Left lung (tissue), 10 donors: ENCODE results near the gene GPR152. TPM values are rescaled to one million over a fixed set of nuclear protein-coding genes. Genes with fewer than 3 reads are reported as not detected.
A peak's percentile ranks its signal among the peaks of the same experiment; 100 is the strongest.

Source experiments
- ATAC-seq: fragments of 200-7000 bp; cut with Tn5 transposase; one replicate; pipeline ENCODE4 v1.9.1; 2020; ENCODE audit warnings: moderate library complexity
- DNase-seq, 4 donors: peaks; one replicate each; pipeline ENCODE4 v3.0.0-alpha.2; 2013 to 2020
- H3K27ac ChIP-seq, 2 donors: fragments of 200-600 bp; sonication (generic) in 1 of 2; one replicate each; pipeline versions ENCODE4 v1.5.0 to v1.8.0; 2020 to 2021
- H3K27me3 ChIP-seq, 2 donors: fragments of 200-600 bp; sonication (generic) in 1 of 2; one replicate each; pipeline versions ENCODE4 v1.5.0 to v1.8.0; 2020 to 2021
- H3K36me3 ChIP-seq, 2 donors: fragments of 200-600 bp; sonication (generic) in 1 of 2; one replicate each; pipeline versions ENCODE4 v1.5.0 to v1.8.0; 2020 to 2021
- H3K4me1 ChIP-seq, 2 donors: fragments of 200-600 bp; one replicate each; pipeline ENCODE4 v1.8.0; 2021
- H3K4me3 ChIP-seq, 2 donors: fragments of 200-600 bp; sonication (generic) in 1 of 2; one replicate each; pipeline versions ENCODE4 v1.5.0 to v1.8.0; 2020 to 2021; ENCODE audit warnings: mild to moderate bottlenecking in 1 of 2
- H3K9me3 ChIP-seq, 2 donors: fragments of 200-600 bp; sonication (generic) in 1 of 2; one replicate each; pipeline versions ENCODE4 v1.5.0 to v1.8.0; 2020 to 2021
- intact Hi-C, 2 donors: fragments of 100-400 bp; cut with DNase I; formaldehyde crosslinking; loops; one replicate each; pipeline versions ENCODE4 v1.11.2 to v1.14.2; 2022
- polyA plus RNA-seq, 6 donors: library from polyadenylated mRNA; unstranded; fragments of 120-200 nt; gene quantifications; one replicate each; pipeline ENCODE4 v1.2.1, GENCODE V29; 2013; ENCODE audit not compliant: insufficient read length in 6 of 6
- total RNA-seq, 2 donors: library from RNA; stranded (reverse); fragmentation: NEBNext Ultra II Directional; extraction: Animal tissue kit (Norgen Biotek cat#: 25700); gene quantifications; one replicate each; pipeline ENCODE4 v1.2.1, GENCODE V29; 2021
- TF ChIP-seq, protein P1 (sequence below), 2 donors: fragments of 200-600 bp; sonication (generic) in 1 of 2; IDR thresholded peaks; one replicate each; pipeline versions ENCODE4 v1.5.0 to v1.8.0; 2021; ENCODE audit warnings: antibody characterized with exemption in 2 of 2
- donor health status: DM: no; HTN: yes; CAD: no.
- donor health status: DM: no; HTN: no; CAD: no.

The GPR152 gene
- total and polyA plus RNA-seq, 8 donors: not detected

DNA sequence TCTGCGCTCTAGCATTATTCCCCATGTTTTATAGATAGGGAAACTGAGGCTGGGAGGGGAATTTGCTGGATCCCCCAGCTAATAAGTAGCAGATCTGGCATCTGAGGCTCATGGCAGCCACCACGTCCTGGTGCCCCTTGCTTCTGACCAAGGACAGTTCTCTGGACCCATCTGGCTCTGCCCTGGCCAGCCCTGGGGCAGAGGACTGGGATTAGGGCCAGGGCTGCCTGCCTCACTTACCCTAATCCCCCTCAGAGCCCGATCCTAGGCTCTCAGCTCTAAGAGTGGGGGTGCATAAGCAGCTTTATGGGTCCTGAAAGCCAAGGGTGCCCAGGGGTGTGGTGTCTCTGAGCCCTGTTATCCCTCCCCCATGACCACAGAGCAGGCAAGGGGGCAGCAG lies 2.5 kb upstream of the GPR152 start, which contains the start of gene CABP4:
TSS of gene CABP4 (plus strand) at position 301 of the 400 bp plus-strand sequence. CDS start at position 371, 70 bp downstream.
- TF ChIP-seq, protein P1, sequence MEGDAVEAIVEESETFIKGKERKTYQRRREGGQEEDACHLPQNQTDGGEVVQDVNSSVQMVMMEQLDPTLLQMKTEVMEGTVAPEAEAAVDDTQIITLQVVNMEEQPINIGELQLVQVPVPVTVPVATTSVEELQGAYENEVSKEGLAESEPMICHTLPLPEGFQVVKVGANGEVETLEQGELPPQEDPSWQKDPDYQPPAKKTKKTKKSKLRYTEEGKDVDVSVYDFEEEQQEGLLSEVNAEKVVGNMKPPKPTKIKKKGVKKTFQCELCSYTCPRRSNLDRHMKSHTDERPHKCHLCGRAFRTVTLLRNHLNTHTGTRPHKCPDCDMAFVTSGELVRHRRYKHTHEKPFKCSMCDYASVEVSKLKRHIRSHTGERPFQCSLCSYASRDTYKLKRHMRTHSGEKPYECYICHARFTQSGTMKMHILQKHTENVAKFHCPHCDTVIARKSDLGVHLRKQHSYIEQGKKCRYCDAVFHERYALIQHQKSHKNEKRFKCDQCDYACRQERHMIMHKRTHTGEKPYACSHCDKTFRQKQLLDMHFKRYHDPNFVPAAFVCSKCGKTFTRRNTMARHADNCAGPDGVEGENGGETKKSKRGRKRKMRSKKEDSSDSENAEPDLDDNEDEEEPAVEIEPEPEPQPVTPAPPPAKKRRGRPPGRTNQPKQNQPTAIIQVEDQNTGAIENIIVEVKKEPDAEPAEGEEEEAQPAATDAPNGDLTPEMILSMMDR (IDR thresholded peaks at IDR 0.05): no peak
- peaks cover 0 to 5% of the 10 kb centered on the region in 2 donors for H3K4me1 ChIP-seq
- H3K4me3 ChIP-seq: no peak within 1 kb of the TSS
- ATAC-seq (no peak), DNase-seq (no peak)
- no peak within 1 kb of the TSS for H3K27ac ChIP-seq
- no peaks in the 10 kb centered on the region for H3K36me3 ChIP-seq
- no peaks in the 10 kb centered on the region for H3K27me3 ChIP-seq
- no peaks in the 10 kb centered on the region for H3K9me3 ChIP-seq
- intact Hi-C loops: no loop called here

DNA sequence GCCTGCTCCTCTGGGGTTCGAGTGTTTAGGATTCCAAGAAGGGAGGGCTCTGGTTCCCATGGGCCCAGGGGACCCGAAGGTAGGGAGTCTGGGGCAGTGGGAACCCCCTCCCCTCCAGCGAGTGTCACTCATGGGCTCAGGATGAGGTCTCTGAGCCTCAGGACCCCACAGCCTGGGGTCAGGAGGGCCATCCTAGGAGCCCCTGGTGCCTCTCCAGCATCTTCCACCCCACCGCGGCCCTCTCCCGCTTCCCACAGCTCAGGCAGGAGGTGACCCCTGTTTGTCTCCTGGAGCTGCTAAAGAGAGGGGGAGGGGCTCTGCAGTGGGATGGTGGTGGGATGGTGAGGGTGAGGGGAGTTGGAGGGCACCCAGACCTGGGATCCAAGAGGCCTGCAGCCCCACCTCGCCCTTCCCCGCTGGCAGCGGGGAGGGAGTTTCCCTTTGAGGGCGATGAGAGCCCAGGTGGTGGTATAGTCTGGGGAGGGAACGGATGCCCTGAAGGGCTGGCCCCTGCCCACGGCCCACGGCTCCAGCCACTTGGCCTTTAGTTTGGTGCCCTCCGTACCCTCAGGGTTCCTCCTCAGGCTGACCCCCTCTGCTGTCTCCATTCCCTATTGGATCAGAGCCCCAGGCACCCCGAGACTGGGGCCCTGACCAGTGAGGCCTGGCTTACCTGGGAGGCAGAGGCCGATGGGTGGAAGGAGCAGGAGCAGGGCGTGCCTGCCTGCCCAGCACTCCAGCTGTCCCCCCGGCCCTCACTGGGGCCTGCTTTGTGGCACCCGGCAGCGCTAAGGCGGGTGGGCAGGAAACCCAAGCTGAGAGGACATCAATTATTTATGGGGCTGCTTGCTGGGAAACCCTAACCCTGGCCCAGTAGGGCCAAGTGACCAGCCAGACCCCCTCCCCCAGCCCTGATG lies 1.5 kb upstream of the GPR152 start:
- no peak for DNase-seq
- Histone ChIP-seq H3K9me3 (no peaks in the 10 kb centered on the region), H3K4me1 (peaks cover 0 to 13% of the 10 kb centered on the region in 2 donors), H3K4me3 (no peak overlapping the region), H3K27ac (no peak overlapping the region), H3K27me3 (no peaks in the 10 kb centered on the region), H3K36me3 (no peaks in the 10 kb centered on the region)
- no peak for ATAC-seq
- TF ChIP-seq, protein P1 (IDR thresholded peaks at IDR 0.05): no peak
- intact Hi-C loops: no loop called here

DNA sequence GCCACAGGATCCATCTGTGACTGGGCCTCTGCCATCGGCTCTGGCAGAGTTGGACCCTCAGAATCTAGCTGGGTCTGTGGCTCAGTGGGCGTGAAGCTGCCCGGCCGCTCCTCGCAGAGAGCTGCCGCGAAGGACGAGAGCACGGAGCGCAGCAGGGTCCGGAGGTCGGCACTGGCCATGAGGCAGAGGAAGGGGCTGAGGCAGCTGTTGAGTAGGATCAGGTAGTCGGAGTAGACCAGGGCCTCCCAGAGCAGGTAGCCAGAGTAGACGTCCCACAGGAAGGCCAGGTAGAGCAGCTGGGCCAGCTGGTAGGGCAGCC lies 912 bp downstream of the GPR152 start:
- no peak for ATAC-seq
- Histone ChIP-seq H3K27ac (no peak overlapping the region), H3K27me3 (no peaks in the 10 kb centered on the region), H3K36me3 (no peaks in the 10 kb centered on the region), H3K4me1 (peaks cover 0 to 14% of the 10 kb centered on the region in 2 donors), H3K4me3 (no peak overlapping the region), H3K9me3 (no peaks in the 10 kb centered on the region)
- intact Hi-C loops: no loop called here
- TF ChIP-seq, protein P1 (IDR thresholded peaks at IDR 0.05): no peak
- DNase-seq: peak in 1 of 4 donors; percentile 71

DNA sequence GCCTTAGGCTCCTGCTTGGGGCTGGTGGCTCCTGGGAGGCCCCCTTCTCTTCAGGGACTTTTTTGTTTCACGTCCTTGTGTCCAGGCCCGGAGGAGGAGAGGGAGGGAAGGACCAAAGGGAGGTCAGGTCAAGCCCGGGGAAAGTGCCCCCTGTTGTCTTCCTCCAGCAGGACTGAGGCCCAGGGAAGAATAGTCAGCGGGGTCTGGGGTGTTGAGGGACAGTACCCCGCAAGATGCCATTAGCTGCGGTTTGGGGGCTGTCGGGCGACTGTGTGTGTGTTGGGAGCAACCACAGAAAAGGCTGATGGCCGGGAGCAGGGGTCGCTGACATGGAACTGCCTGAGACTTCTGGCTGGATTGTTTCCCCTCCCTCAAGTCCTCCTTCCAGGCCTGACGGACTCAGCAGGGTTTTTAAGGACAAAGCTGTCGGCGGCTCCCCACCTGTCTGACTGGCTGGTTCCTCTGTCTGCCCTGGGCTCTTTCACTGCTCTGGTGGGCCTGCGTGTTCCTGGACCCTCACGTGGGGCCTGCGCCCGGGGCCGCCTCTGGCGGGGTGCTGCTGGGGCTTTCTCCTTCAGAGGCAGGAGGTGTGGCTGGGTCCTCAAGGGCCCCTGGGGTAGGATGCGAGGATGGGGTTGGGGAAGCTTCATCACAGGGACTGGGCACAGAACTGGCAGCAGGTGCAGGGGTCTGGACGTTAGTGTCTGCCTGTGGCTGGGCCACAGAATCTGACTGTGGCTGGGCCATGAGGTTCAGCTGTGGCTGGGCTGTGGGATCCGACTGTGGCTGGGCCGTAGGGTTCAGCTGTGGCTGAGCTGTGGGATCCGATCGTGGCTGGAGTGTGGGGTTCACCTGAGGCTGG lies 1.5 kb downstream of the GPR152 start:
- intact Hi-C loops: no loop called here
- TF ChIP-seq, protein P1 (IDR thresholded peaks at IDR 0.05): no peak
- Histone ChIP-seq H3K4me1 (peaks cover 0 to 14% of the 10 kb centered on the region in 2 donors), H3K4me3 (no peak overlapping the region), H3K36me3 (no peaks in the 10 kb centered on the region), H3K27ac (no peak overlapping the region), H3K27me3 (no peaks in the 10 kb centered on the region), H3K9me3 (no peaks in the 10 kb centered on the region)
- no peak for ATAC-seq
- peak in 1 of 4 donors; percentile 72 for DNase-seq
